Liver (tissue), 9 donors: Measurements from ENCODE around the gene ZDHHC8. TPM values are rescaled to one million over a fixed set of nuclear protein-coding genes. Genes with fewer than 3 reads are reported as not detected.

ENCODE experiments used
- DNase-seq: peaks from one replicate; pipeline ENCODE4 v3.0.0-alpha.2; 2017; ENCODE audit warnings: low spot score
- H3K27ac ChIP-seq, 2 donors: one replicate each; pipeline ENCODE4 v1.7.0; 2013; ENCODE audit warnings: inconsistent platforms in 2 of 2, low read length in 2 of 2, control low read depth in 1 of 2, low read depth in 1 of 2, mild to moderate bottlenecking in 1 of 2
- H3K27me3 ChIP-seq, 4 donors: one replicate each; pipeline versions ENCODE4 v1.6.1 to v1.7.0; 2013; ENCODE audit warnings: low read length in 3 of 4, inconsistent platforms in 1 of 4, mild to moderate bottlenecking in 1 of 4, moderate library complexity in 1 of 4; ENCODE audit not compliant: control insufficient read depth in 4 of 4, insufficient read depth in 4 of 4
- H3K36me3 ChIP-seq, 4 donors: one replicate each; pipeline versions ENCODE4 v1.6.1 to v1.7.0; 2013; ENCODE audit warnings: low read length in 3 of 4, mild to moderate bottlenecking in 3 of 4, low read depth in 1 of 4, moderate library complexity in 1 of 4; ENCODE audit not compliant: control insufficient read depth in 4 of 4, insufficient read depth in 3 of 4
- H3K4me1 ChIP-seq, 4 donors: one replicate each; pipeline versions ENCODE4 v1.6.1 to v1.7.0; 2013; ENCODE audit warnings: low read length in 3 of 4, mild to moderate bottlenecking in 3 of 4, moderate library complexity in 1 of 4; ENCODE audit not compliant: control insufficient read depth in 4 of 4, insufficient read depth in 4 of 4
- H3K4me3 ChIP-seq, 3 donors: one replicate each; pipeline versions ENCODE4 v1.6.1 to v1.7.0; 2013; ENCODE audit warnings: low read length in 3 of 3, control low read depth in 1 of 3, low read depth in 1 of 3, mild to moderate bottlenecking in 1 of 3
- H3K9ac ChIP-seq, 2 donors: one replicate each; pipeline ENCODE4 v1.7.0; 2013; ENCODE audit warnings: low read length in 2 of 2, mild to moderate bottlenecking in 2 of 2, moderate library complexity in 2 of 2, control low read depth in 1 of 2, low read depth in 1 of 2
- H3K9me3 ChIP-seq, 4 donors: one replicate each; pipeline versions ENCODE4 v1.6.1 to v1.7.0; 2013; ENCODE audit warnings: low read length in 3 of 4; ENCODE audit not compliant: control insufficient read depth in 4 of 4
- ATF3 ChIP-seq: IDR thresholded peaks from 2 replicates; pipeline ENCODE4 v1.6.1; 2016; ENCODE audit warnings: antibody characterized with exemption
- CTCF ChIP-seq: fragments of 150-350 bp; IDR thresholded peaks from 2 replicates; pipeline ENCODE4 v1.5.1; 2017; ENCODE audit warnings: improper control_type of control experiment, low read depth, low read length; ENCODE audit not compliant: missing input control
- EGR1 ChIP-seq, 2 donors: IDR thresholded peaks; 2 replicates each; pipeline ENCODE4 v1.6.1; 2016 to 2018; ENCODE audit warnings: antibody characterized with exemption in 2 of 2, low read depth in 2 of 2
- FOXA1 ChIP-seq: IDR thresholded peaks from 2 replicates; pipeline ENCODE4 v1.6.1; 2016; ENCODE audit warnings: antibody characterized with exemption
- FOXA2 ChIP-seq: IDR thresholded peaks from 2 replicates; pipeline ENCODE4 v1.6.1; 2016; ENCODE audit warnings: antibody characterized with exemption
- GABPA ChIP-seq, 2 donors: IDR thresholded peaks in 1 of 2; conservative IDR thresholded peaks in 1 of 2; 2 replicates each; pipeline ENCODE4 v1.6.1; 2016; ENCODE audit warnings: antibody characterized with exemption in 2 of 2, mild to moderate bottlenecking in 1 of 2, moderate library complexity in 1 of 2
- HNF4A ChIP-seq, 2 donors: conservative IDR thresholded peaks; 2 replicates each; pipeline ENCODE4 v1.6.1; 2016; ENCODE audit warnings: antibody characterized with exemption in 2 of 2, mild to moderate bottlenecking in 2 of 2
- HNF4G ChIP-seq: IDR thresholded peaks from 2 replicates; pipeline ENCODE4 v1.6.1; 2016; ENCODE audit warnings: antibody characterized with exemption
- JUND ChIP-seq, 2 donors: IDR thresholded peaks; 2 replicates each; pipeline ENCODE4 v1.6.1; 2016; ENCODE audit warnings: antibody characterized with exemption in 2 of 2
- MAX ChIP-seq: IDR thresholded peaks from 2 replicates; pipeline ENCODE4 v1.6.1; 2016; ENCODE audit warnings: antibody characterized with exemption
- NR2F2 ChIP-seq: IDR thresholded peaks from 2 replicates; pipeline ENCODE4 v1.6.1; 2016; ENCODE audit warnings: antibody characterized with exemption
- RAD21 ChIP-seq, 2 donors: IDR thresholded peaks; 2 replicates each; pipeline ENCODE4 v1.6.1; 2016; ENCODE audit warnings: antibody characterized with exemption in 2 of 2, mild to moderate bottlenecking in 2 of 2
- REST ChIP-seq: IDR thresholded peaks from 2 replicates; pipeline ENCODE4 v1.6.1; 2016; ENCODE audit warnings: antibody characterized with exemption, mild to moderate bottlenecking
- RXRA ChIP-seq, 2 donors: IDR thresholded peaks; 2 replicates each; pipeline ENCODE4 v1.6.1; 2017 to 2018; ENCODE audit warnings: antibody characterized with exemption in 2 of 2, mild to moderate bottlenecking in 1 of 2
- SP1 ChIP-seq: IDR thresholded peaks from 2 replicates; pipeline ENCODE4 v1.6.1; 2018; ENCODE audit warnings: antibody characterized with exemption, mild to moderate bottlenecking
- TAF1 ChIP-seq: conservative IDR thresholded peaks from 2 replicates; pipeline ENCODE4 v1.6.1; 2016; ENCODE audit warnings: antibody characterized with exemption, mild to moderate bottlenecking
- YY1 ChIP-seq: IDR thresholded peaks from 2 replicates; pipeline ENCODE4 v1.6.1; 2016; ENCODE audit warnings: antibody characterized with exemption, mild to moderate bottlenecking
- ZBTB33 ChIP-seq: IDR thresholded peaks from 2 replicates; pipeline ENCODE4 v1.6.1; 2016; ENCODE audit warnings: antibody characterized with exemption
- WGBS: extraction: QIAGEN DNeasy Blood & Tissue Kit; methylation state at CpG from one replicate; pipeline ENCODE4 v1.1.7; 2013; 5-methylcytosine and 5-hydroxymethylcytosine counted together
- polyA plus RNA-seq, 2 donors: library from polyadenylated mRNA; stranded (reverse) in 1 of 2; unstranded in 1 of 2; fragments of 200-250 nt in 1 of 2; fragments of >200 nt in 1 of 2; fragmentation: Nextera tagmentation in 1 of 2; extraction: Ambion mirVana in 1 of 2; gene quantifications; one replicate each; pipeline versions ENCODE4 v1.2.1 to v1.2.3, GENCODE V29; 2013 to 2015
- total RNA-seq, 2 donors: library from RNA; depleted of rRNA; stranded (reverse); fragments of >200 nt; gene quantifications; one replicate each; pipeline ENCODE4 v1.2.3, GENCODE V29; 2014
- donor health status: healthy.
- donor health status: healthy.
- donor health status: healthy.
- donor health status: healthy.
- donor health status: healthy.

Gene ZDHHC8
- total and polyA plus RNA-seq, 4 donors, result 2.9 to 11.8 (median 6.8) TPM

GRCh38 chr22:20154602-20155187, 23.1 kb downstream of the ZDHHC8 start:
- no peak overlapping the region for H3K4me3 ChIP-seq
- H3K36me3 ChIP-seq, result no peaks in the 10 kb centered on the region
- no peaks in the 10 kb centered on the region for H3K27me3 ChIP-seq
- H3K4me1 ChIP-seq, result no peaks in the 10 kb centered on the region
- H3K9ac ChIP-seq, result no peak overlapping the region
- TF ChIP-seq FOXA2, result no peak
- TF ChIP-seq REST, result no peak
- TF ChIP-seq RAD21 (IDR thresholded peaks at IDR 0.05), result no peak
- no peak for TF ChIP-seq CTCF
- no peak for TF ChIP-seq YY1
- no peak for TF ChIP-seq JUND (IDR thresholded peaks at IDR 0.05)
- no peak for TF ChIP-seq SP1
- no peak for TF ChIP-seq NR2F2
- no peak for TF ChIP-seq EGR1 (IDR thresholded peaks at IDR 0.05; ENCODE audit: low read depth in 2 of 2)
- no peak for TF ChIP-seq ATF3
- TF ChIP-seq HNF4A (conservative IDR thresholded peaks at IDR 0.05), result no peak
- TF ChIP-seq HNF4G, result no peak
- TF ChIP-seq MAX, result no peak
- no peak for TF ChIP-seq TAF1
- TF ChIP-seq RXRA (IDR thresholded peaks at IDR 0.05), result no peak
- no peak for TF ChIP-seq GABPA (IDR thresholded peaks at IDR 0.05 in 1 of 2, conservative IDR thresholded peaks at IDR 0.05 in 1 of 2)
- TF ChIP-seq ZBTB33, result no peak
- no peak for TF ChIP-seq FOXA1
- 66% methylated on average over 14 of the region's 14 CpGs for WGBS
- no peak for DNase-seq
- no peaks in the 10 kb centered on the region for H3K9me3 ChIP-seq
- H3K27ac ChIP-seq, result no peak overlapping the region
